CD4-positive, alpha-beta T cell treated with Interleukin-4 for 1 hour (primary cell): ENCODE data around the gene PRSS27.
"Not testable (repeated sequence)": the region's sequence is repeated elsewhere in the genome, so short reads cannot be mapped to it uniquely, and the experiment has no call there.

ENCODE experiments used
- DNase-seq, 2 donors: peaks; one replicate each; pipeline ENCODE4 v3.0.0-alpha.2; 2020 to 2022

Gene PRSS27

DNA sequence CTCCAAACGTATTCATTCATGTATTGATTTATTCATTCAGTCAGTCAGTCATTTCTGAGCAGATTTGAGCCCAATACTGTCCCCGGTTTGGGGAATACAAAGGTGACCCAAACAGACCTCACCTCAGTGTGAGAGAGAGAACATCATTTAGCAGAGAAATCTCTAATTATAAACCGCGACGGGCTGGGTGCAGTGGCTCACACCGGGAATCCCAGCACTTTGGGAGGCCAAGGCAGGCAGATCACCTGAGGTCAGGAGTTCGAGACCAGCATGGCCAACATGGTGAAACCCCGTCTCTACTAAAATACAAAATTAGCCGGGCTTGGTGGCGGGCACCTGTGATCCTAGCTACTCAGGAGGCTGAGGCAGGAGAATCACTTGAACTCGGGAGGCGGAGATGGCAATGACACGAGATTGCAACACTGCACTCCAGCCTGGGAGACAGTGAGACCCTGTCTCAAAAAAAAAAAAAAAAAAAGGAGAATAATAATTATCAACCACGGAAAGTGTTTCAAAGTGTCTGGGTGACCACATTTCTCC is 1.7 kb upstream of the PRSS27 start:
- not testable (repeated sequence) for DNase-seq

DNA sequence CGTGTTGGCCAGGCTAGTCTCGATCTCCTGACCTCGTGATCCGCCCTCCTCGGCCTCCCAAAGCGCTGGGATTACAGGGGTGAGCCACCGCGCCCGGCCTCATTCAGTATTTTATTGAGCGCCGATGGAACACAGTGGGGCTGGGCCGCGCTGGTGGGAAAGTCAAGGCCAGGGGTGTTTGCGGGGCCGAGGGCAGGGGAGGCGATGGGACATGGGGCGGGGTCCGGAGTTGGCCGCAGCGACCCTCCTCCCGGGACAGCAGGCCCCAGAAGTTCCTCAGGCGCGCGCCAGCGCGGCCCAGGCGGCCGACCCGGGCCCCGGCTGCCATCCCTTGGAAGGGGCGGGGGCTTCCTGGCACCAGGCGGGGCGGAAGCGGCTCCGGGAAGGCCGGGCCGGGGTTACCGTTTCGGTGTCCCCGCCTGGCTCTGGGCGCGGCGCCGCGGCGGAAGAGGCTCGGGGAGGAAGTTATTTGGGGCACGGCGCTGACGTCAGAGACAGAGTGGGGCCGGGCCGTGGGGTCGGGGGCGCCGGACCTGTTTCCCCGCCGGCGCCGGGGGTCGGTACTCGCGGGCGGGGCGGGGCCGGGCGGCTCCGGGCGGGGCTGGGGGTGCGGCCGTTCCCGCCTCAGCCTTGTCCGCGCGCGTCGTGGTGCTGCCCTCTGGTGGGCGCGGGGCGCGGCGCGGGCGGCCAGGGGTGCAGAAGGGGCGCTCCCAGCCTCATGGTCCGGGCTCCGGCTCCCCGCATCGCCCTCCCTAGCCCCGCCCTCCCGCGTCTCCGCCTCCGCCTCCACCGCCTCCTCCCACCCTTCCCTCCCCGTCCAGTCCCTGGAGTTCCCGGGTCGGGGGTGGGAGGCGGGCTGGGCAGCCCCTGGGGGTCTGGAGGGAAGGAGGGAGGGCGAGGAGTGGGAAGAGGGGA is 952 bp upstream of the PRSS27 start:
- peak; percentile 89 to 90 for DNase-seq

DNA sequence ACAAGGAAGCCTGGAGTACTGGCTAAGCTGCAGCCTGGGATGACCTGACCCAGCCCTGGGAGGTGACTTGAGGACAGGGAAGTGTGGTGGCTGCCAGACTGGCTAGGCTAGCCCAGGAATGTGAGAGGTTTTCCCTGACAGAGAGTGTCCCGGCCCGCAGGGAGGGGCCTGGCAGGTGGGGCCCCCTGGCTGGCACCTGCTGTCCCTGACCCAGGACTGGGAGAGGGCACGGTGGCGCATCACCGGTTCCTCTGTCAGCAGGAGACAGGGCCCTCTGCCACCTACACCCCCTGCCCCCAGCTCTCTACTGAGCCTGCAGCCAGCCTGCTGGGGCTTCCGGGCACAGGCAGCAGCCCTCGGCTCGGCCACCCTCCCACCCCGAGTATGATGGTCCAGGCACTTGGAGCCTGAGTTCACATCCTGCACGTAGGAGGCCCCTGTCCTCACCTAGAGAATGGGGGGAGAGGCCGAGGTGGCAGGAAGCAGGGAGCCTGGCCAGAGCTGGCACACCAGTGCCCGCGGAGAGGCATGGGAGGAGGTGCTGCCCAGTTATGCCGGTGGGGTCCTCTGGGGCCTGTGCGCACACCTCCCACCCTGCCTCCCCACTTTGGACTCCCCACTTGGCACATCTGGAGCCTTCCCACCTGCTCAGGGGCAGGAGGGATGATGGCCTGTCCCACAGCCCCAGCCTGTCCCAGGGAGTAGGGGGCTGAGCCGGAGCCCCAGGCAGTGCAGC is 528 bp downstream of the PRSS27 start:
- DNase-seq = no peak

DNA sequence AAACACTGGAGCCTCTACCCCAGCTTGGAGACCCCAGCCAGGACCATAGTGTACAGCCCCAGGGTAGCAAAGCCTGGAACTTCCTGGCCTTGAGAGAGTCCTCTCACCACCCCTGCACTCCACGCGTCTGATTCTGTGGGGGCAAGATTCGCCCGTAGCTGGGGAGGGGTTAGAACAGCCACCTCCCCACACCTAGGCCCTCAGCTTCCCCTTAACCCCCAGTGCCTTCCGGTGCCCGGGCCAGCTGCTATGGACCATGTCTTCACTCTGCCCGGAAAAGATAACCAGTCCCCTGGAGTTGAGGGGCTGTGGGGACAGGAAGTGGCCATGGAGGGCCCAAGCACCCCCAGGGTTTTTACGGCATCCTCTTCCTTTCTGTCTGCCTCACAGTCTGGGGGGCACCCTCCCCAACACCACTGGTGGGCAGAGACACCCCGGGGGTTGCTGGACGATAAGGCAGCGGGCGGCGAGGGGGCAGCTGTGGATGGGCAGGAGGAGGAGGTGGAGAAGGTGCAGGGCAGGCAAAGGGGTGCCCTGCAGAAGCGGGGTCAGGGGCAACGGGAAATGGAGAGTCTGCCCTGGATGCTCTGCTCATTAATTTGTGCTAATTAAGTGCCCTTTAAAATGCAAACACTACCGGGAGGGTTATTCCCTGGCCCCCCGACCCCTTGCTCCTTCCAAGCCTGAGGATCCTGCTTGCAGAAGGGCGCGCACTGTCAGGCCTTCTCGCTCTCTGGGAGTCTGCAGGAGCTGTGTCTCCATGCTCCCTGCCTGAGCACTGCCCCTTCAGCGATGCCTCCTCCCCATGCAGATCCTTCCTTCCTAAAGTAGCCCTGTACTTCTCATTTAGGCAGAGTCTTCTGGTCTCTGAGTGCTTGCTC is 2.4 kb downstream of the PRSS27 start:
- no peak for DNase-seq

DNA sequence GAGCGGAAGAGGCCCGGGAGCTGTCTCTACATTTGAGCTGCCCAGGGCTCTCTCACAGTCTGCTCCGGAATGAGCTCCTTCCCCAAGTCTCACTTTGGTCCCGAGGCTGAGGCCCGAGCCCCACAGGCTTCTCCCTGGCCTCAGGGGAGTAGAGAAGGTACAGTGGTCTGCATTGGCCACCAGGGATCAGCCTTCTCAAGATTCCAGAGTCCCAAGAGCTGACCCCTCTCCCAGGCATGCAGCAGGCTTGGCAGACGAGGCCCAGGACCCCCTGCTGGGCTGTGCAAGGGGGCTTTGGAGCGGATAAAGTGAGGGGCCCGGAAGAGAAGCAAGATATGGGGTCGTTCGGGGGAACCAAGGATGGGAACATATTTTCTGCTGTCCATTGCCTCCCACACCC is 3.1 kb downstream of the PRSS27 start:
- no peak for DNase-seq

DNA sequence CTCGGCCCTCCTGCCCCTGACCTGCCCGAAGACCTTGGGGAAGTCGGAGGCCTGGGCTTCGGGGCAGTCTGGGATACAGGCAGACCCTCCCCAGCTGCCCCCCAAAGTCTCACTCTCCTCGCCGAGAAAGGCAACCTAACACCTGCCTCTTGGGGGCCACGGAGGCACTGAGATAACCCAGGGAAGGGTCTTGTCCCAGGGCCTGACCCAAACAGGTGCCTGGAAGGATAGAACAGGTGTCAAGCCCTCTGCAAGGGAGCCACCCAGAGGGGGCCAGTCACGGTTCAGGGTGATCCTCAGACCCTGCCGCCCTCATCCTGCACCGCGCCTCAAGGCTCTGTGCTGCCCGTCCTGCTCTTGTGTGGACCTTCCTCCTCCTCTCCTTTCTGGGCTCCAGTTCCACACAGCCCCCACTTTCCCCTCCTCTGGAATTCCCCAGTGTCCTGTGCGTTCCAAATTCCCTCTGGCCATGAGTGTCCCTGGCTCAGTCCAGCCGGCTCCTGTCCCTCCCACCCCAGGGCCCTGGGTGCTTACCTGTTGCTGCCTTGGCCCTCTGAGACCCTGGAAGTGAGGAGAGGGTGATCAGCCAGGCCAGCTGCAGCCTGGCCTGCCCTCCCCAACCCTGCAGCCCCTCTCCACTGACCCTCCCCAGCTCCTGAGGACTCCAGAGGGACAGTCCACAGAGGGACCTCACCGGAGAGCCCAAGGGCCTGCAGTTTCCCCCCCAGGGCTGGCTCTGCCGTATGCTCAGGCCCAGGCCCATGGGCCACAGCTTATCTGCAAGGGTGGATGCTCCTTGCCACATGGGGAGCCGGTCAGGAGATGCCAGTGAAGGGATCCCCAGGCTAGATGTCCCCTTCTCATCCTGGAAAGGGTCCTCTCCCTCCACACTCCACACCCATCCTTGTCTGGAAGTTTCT is 3.8 kb downstream of the PRSS27 start:
- no peak for DNase-seq

DNA sequence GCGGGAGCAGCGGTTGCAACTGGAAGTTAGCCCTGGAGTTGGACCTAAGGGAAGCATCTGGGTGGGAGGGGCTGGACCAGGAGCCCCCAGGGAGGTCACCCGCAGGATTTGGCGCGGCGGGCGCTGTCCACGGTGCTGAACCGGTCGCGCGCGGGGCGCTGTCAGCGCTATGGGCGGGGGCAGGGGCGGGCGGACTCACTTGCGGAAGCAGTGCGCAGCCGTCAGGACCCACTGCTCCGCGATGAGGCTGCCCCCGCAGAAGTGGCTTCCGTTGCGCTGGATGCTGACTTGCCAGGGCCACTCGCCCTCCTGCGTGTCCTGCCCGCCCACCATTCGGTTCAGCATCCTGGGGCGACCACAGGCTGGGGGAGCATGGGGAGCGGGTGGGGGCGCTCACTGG is 4.5 kb downstream of the PRSS27 start:
- peak; percentile 80 to 85 for DNase-seq

DNA sequence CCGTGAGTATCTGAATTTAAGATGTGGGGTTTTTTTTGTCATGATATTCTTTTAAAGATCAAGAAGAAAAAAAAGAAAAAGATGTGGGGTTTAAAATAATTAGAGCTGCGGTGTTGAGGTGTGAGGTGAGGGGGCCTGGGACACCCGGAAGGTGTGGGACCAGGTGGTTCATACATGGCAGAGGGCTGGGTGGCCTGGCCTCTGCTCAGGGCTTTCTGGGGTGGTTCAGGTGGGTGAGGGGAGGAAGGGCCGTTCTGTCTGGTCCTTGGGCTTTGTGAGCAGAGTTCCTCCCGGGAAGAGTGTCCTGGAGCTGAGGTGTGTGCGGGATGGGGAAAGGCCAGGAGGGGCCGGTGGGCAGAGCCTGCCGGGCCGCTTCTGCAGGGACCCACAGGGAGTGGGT is 5.0 kb downstream of the PRSS27 start:
- DNase-seq = no peak

DNA sequence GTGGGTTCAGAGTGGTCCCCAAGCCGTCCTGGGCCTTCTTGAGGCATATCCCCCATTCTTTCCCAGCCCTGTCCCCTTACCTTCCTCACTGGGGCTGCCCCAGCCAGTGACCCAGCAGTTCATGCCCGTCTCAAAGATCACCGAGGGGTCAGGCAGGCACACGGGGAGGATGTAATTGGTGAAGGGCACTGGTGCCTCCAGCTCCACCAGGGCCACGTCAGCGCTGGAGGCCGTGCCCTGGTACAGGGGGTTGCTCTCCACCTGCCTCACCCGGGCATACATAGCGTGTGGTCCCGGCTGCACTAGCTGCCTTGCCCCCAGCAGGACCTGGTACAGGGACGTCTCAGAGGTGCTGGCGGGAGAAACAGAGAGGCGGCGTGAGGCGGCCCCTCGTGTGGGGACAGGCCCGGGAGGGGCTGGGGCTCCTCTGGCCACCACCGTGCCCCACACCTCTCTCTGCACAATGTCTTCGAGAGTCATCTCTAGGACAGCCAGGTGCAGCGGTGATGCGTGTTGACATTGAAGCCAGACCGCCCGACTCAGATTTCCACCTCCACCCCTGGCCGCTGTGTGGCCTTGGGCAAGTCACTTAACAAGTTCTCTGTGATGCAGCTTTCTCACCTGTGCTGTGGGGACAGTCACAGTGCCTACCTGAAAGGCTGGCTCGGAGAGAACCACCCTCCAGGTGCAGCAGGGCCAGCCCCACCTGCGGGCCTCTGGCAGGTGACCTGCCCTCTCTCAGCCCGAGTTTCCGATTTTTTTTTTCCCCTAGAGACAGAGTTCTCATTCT is 5.8 kb downstream of the PRSS27 start:
- DNase-seq = no peak

DNA sequence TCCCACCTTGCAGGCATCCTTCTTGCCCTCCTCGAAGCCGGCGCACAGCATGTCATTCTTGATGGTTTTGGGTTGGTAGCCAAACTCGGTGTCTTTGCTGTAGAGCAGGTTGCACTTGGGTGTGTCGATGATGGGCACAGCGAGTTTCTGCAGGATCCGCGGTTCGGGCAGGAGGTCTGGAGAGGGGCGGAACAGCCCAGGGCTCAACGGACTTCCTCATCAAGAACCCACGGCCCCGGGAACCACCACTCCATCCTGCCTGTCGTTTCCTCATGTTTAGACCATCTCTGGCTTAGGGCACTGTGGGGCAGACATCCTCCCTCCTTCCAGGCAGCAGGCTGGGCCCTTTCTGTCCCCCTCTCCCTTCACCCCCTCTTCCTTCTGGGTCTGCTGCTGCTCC is 6.5 kb downstream of the PRSS27 start:
- no peak for DNase-seq

DNA sequence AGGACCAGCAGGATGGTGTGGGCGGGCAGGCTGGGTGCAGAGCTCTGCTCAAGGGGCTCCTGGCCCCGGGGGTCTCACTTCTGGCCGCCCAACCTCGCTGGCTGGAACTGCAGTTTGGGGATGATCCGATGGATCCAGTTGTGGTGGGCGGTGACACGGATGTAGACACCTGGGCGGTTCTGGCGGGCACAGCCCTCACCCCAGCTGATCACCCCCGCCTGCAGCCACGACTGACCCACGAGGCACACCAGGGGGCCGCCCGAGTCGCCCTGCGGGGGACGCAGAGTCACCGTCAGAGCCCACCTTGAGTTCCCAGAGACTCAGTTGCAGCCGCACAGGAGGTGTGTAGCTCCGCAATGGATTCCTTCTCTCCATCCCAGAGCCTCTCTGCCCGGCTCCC is 7.5 kb downstream of the PRSS27 start:
- no peak for DNase-seq

DNA sequence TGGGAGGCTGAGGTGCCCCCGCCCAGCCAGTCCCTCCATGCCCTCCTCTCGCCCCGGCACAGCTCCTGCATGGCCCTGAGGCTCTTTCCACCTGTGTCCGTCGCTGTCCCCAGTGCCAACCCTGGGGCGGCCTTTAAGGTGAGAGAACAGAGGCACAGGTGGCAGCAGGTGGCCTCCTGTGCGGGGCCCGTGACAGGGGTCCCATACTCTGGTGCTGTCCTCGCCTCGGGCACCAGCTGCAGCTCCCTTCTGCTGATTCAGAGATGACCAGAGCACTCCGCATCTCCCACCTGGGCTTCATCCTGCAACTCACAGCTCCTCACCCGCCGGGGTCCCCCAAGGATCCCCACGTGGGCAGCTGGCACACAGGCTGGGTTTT is 8.0 kb downstream of the PRSS27 start:
- DNase-seq = no peak

DNA sequence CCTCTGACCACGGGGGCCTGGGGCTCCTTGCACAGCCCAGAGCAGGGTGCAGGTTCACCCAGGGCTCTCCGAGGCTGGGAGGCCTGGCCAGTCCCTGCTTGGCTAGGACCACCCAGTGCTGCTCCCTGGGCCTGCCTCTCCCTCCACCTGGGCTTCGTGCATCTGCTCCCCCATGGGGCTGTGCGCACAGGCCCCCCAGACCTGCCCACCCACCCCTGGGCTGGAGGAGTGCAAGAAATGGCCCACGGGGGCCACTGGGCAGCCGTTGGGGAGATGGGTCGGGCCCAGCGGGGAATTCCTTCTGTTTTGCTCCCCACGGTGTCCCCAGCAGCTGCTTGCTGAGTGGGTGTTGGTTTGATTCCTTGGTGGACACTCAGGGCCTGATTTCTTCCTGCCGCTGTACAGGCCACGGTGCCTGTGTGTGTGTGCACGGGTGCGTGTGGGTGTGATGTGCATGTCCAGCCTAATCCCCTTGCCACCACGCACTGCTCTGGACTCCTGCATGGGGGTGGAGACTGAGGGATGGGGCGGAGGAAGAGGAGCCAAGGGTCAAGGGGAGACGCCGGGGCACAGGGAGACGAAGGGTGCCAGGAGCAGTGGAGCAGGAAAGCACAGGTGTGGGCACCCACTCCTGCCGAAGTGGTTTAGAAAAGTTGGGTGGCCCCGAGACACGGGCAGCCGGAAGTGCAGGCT is 8.5 kb downstream of the PRSS27 start:
- no peak for DNase-seq

DNA sequence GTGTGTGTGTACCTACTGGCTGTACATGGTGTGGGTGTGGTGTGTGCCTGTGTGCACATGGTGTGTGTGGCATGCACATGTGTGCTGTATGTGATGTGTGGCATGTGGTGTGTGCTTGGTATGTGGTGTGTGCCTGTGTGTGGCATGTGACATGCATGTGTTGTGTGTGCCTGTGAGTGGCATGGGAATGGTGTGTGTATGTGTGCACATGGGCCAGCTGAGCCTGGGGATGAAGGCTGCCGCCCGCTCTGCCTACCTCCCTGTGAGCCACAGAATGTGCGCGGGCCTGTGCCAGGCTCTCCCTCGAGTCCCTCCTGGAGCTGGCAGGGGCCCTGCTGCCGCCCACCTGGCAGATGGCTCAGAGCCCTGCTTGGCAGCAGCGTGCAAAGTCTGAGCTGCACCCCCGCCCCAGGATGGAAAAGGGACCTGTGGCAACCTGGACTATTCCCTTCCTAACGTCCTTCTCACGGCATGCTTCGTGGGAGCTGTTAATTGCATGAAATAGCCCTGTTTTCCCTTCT is 9.3 kb downstream of the PRSS27 start:
- no peak for DNase-seq

DNA sequence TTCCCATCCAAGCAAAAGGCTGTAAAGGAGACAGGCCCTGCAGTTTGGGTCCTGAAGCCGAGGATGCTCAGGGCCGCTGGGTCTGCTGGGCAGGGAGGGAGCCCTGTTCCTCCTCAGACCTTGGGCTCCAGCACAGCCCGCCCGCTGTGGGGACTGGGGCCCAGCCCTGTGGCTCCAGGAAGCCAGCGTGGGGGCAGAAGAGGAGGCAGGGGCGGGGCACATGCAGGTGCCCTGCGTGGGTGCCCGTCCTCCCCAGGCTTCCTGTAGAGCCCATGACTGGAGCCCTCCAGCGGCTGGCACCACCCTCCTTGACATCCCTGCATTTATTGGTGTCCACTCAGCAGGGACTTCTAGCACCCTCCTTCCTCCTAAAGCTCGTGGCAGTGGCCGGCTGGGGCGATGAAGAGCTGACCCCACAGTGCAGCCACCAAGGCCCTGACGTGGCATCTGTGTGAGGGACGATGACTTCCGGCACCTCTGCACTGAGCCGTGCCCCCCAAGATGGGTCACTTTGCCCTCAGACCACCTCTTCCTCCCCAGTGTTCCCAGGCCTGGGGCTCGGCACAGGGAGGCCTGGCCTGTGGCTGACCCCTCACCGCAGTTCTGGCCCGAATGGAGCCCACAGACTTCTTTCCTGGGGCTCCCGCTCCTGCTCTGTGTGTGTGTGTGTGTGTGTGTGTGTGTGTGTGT is 9.9 kb downstream of the PRSS27 start:
- DNase-seq = no peak

DNA sequence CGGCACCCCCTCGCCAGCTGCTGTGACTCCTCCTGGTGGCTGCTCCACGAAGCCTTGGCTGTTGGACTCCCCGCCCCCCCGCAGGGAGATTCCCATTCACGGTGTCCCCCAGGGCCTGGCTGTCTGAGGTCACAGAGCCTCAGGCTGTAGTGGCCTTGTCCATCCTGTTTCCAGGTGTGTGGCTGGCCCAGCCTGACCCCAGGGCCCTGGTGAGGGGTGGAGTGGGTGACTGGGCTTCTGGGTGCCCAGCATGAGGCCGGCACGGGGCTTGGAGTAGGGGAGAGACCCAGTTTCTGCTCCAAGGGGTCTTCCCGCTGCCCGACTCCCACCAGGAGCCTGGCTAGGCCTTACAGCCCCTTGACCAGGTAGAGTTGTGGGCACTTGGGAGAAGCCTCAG is 10.4 kb downstream of the PRSS27 start:
- DNase-seq = no peak

DNA sequence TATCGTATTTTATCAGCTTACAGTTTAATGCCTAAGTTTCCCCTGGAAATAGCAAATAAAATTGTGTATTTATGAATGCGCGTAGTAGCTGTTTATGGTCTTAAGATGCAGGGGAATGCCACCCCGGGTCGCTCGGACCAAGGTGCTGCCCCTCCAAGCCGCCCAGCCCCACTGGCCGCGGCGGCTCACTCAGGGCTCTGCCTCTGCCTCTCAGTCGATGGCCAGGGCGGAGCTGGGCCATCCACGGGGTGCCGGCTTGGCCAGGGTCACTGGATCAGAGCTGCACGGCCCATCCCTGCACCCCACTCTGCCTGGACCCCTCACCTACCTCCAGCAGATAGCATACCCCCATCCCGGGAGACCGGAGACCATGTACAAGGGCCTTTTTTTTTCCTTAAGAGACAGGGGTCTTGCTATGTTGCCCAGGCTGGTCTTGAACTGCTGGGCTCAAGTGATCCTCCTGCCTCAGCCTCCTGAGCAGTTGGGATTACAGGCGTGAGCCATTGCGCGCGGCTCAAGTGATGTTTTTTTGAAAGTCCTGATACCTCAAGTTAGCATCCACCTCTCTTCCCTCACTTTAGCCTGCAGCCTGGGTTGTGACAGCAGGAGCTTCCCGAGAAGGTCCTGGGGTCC is 11.0 kb downstream of the PRSS27 start:
- no peak for DNase-seq

DNA sequence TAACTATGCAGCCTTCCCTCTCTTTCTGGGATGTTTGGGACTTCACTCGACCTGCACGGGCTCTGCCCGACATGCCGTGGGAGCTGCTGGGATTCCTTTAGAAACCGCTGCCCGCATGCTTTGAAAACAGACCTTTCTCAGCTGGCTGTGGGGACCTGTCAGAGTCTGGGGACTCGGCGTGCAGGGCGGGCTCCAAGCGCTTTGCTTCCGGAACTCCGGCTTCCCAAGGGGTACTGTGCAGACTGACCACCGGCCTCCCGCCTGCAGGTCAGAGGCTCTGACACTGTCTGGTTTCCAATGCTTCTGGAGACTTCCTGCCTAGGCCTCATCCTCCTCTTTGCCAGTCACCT is 11.8 kb downstream of the PRSS27 start:
- DNase-seq = no peak
